Stomach (tissue), 4 donors: ENCODE measurements around the gene ATXN3.

ENCODE experiments used
- CTCF ChIP-seq, 7 experiments: fragments of 450-650 bp in 4 of 7; fragments of 200-600 bp in 3 of 7; sonication (generic) in 3 of 7; IDR thresholded peaks; one replicate each; pipeline ENCODE4 v1.5.1; 2016 to 2019; ENCODE audit warnings: antibody characterized with exemption in 7 of 7, control low read depth in 2 of 7, mild to moderate bottlenecking in 1 of 7
- EP300 ChIP-seq: sonication (generic); formaldehyde crosslinking; IDR thresholded peaks from one replicate; pipeline ENCODE4 v1.6.1; 2017; ENCODE audit warnings: antibody characterized with exemption

GRCh38 chr14:92134456-92134855 lies 28.1 kb upstream of the ATXN3 start:
- TF ChIP-seq EP300 (no peak), CTCF (IDR thresholded peaks at IDR 0.05) (no peak)
